ENCODE measurements around the gene HDAC2. TPM values are rescaled to one million over a fixed set of nuclear protein-coding genes. Genes with fewer than 3 reads are reported as not detected.
A peak's percentile ranks its signal among the peaks of the same experiment; 100 is the strongest.
"Not testable (repeated sequence)": the region's sequence is repeated elsewhere in the genome, so short reads cannot be mapped to it uniquely, and the experiment has no call there.

The HDAC2 gene
- polyA plus RNA-seq, 1 donor: 133 TPM

DNA sequence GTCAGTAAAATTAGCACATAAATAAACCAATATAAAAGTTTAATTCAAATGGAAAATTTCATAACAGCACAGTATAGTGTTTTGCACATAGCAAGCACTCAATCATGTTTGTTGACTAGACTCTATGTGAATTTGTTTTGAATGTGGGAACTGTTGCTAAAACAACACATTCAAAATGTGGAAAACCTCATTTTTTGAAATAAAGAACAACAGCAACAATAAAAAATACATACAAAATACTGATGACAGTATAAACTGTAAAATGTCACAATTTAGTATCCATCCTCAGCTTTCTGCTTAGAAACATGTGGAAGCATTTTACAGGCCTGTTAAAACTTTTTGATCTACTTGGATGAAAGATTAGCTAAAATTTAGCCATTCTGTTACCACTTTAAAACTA, 47.4 kb downstream of the HDAC2 start:
- Histone ChIP-seq H3K27me3 (ENCODE audit: control insufficient read depth, insufficient read depth, low read length) (no peaks in the 10 kb centered on the region), H3K27ac (ENCODE audit: low read length) (no peak overlapping the region), H3K4me3 (ENCODE audit: low read length) (no peak overlapping the region), H3K36me3 (ENCODE audit: control insufficient read depth, insufficient read depth, low read length) (no peaks in the 10 kb centered on the region), H3K4me1 (ENCODE audit: control insufficient read depth, insufficient read depth, low read length) (no peaks in the 10 kb centered on the region), H3K9me3 (ENCODE audit: control insufficient read depth, low read depth, low read length) (no peaks in the 10 kb centered on the region)
- no peak for DNase-seq

DNA sequence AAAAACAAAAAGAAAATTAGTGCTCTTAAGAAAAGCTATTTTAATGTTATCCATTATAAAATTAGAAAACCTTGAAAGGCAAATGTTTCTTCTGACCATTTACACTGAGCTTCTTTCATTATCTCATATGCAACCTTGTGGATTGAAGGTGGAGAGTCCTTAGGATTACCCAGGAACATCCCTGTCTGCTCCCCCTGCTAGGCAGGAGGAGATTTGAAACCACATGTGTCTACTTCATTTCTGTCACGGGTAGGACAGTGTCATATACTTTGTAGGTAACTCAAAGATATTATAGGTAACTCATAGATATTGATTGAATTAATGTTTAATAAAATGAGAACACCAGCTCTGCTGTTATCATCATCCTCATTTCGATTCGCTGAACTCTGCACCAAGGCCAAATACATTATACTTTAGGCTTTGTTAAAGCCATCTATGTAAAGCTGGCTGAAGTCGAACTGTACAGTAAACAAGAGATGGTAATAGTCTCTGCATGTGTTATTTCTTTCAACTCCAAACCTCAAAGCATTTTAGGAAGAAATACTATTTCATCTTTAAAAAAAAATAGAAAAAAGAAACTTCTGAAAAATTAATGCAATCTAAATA, 49.5 kb downstream of the HDAC2 start:
- no peaks in the 10 kb centered on the region for H3K9me3 ChIP-seq (ENCODE audit: control insufficient read depth, low read depth, low read length)
- DNase-seq: no peak
- H3K27me3 ChIP-seq (ENCODE audit: control insufficient read depth, insufficient read depth, low read length): no peaks in the 10 kb centered on the region
- H3K4me1 ChIP-seq (ENCODE audit: control insufficient read depth, insufficient read depth, low read length): no peaks in the 10 kb centered on the region
- H3K36me3 ChIP-seq (ENCODE audit: control insufficient read depth, insufficient read depth, low read length): no peaks in the 10 kb centered on the region
- H3K4me3 ChIP-seq (ENCODE audit: low read length): no peak overlapping the region
- WGBS (ENCODE audit: insufficient coverage, low lambda C conversion rate): 88% methylated on average over 2 of the region's 4 CpGs
- no peak overlapping the region for H3K27ac ChIP-seq (ENCODE audit: low read length)

DNA sequence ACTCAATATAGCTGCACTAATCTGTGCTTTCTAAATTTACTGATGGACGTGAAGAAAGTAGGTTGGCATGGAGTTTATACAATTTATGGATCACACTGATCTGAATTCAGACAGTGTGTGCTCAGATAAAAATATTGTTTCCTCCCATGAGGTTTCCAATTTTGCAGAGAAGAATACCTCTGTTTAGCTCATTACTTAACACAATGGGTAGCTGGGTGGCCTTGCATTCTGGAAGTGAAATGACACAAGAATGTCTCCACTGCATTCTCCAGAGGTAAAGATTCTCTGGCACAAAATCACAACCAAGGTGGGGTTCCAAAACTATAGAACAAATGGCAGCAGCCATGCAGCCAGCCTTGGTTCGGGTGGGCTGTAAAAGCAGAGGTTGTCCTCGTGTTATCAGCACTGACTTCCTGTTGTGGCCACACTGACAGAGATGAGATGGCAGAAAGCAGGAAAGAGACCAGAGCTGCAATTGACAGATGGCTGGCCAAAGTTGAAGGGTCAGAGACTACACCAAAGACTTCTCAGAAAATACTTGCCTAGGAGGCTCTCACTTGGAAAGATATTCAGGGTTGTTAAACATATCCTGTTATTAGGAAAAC, 50.2 kb downstream of the HDAC2 start:
- WGBS (ENCODE audit: insufficient coverage, low lambda C conversion rate): 83% methylated on average over 1 of the region's 3 CpGs
- peak; percentile 2 to 28 for DNase-seq
- no peaks in the 10 kb centered on the region for H3K36me3 ChIP-seq (ENCODE audit: control insufficient read depth, insufficient read depth, low read length)

DNA sequence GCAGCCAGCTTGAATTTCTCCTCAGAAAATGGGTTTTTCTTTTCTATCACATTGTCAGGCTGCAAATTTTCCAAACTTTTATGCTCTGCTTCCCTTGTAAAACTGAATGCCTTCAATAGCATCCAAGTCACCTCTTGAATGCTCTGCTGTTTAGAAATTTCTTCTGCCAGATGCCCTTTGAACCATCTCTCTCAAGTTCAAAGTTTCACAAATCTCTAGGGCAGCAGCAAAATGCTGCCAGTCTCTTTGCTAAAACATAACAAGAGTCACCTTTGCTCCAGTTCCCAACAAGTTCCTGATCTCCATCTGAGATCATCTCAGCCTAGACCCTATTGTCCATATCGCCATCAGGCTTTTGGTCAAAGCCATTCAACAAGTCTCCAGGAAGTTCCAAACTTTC, 60.7 kb downstream of the HDAC2 start:
- not testable (repeated sequence) for H3K27ac ChIP-seq (ENCODE audit: low read length); H3K36me3 ChIP-seq (ENCODE audit: control insufficient read depth, insufficient read depth, low read length); H3K4me3 ChIP-seq (ENCODE audit: low read length); H3K9me3 ChIP-seq (ENCODE audit: control insufficient read depth, low read depth, low read length); DNase-seq; H3K4me1 ChIP-seq (ENCODE audit: control insufficient read depth, insufficient read depth, low read length); H3K27me3 ChIP-seq (ENCODE audit: control insufficient read depth, insufficient read depth, low read length)
- no CpG with 5 or more reads among the region's 1 CpG for WGBS (ENCODE audit: insufficient coverage, low lambda C conversion rate)

More for the DNA sequence above, 50.2 kb downstream of the HDAC2 start:
- no peaks in the 10 kb centered on the region for H3K27me3 ChIP-seq (ENCODE audit: control insufficient read depth, insufficient read depth, low read length)
- no peak overlapping the region for H3K27ac ChIP-seq (ENCODE audit: low read length)
- H3K4me3 ChIP-seq (ENCODE audit: low read length): no peak overlapping the region
- H3K9me3 ChIP-seq (ENCODE audit: control insufficient read depth, low read depth, low read length): no peaks in the 10 kb centered on the region
- no peaks in the 10 kb centered on the region for H3K4me1 ChIP-seq (ENCODE audit: control insufficient read depth, insufficient read depth, low read length)

DNA sequence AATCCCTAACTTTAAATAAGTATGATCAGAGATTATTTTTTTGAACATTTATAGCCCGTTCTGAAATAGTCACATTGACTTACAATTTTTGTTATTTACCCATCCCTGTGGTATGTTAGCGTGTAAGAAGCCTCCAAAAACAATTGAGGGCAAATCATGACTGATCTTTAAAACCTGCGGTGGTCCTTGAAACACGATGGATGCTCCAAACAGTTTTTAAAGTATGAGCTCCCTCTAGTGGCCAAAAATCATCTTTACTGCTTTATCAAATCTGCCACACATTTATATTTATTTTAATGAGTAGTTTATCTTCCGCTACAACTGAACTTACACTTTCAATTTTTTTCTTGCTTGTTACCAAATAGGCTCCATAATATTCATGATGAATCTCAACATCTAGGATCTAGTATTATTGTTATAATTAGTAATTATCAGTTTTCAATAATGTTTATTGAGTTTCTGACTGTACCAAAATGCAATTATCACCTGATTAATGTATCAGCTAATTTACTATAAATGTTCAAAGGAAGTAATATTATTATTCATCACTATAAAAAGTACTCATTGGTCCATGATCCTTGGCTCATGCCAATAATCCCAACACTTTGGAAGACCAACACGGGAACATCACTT, 61.6 kb downstream of the HDAC2 start:
- Histone ChIP-seq H3K27me3 (ENCODE audit: control insufficient read depth, insufficient read depth, low read length) (no peaks in the 10 kb centered on the region), H3K4me3 (ENCODE audit: low read length) (no peak overlapping the region), H3K9me3 (ENCODE audit: control insufficient read depth, low read depth, low read length) (no peaks in the 10 kb centered on the region), H3K36me3 (ENCODE audit: control insufficient read depth, insufficient read depth, low read length) (no peaks in the 10 kb centered on the region), H3K27ac (ENCODE audit: low read length) (no peak overlapping the region), H3K4me1 (ENCODE audit: control insufficient read depth, insufficient read depth, low read length) (peaks cover 1% of the 10 kb centered on the region)
- DNase-seq: peak; percentile 20 to 37
- WGBS (ENCODE audit: insufficient coverage, low lambda C conversion rate): 60% methylated on average over 2 of the region's 6 CpGs

DNA sequence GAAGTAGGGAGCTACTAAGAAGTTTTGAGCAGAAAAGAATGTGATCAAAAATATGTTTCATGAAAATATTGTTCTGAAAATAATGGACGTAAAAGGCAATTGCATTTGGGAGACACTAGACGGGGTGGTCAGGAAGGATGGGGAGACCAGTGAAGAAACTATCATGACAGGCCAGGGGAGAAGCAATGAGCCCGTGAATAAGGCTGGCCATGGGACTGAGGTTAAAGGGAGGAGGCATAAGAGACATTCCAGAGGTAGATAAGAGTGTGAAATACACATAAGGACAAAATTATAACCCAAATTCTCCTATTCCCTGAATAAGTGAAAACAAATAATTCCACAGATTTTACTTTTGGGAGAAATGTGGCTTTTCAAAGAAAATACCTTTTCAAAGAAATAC, 62.1 kb downstream of the HDAC2 start:
- Histone ChIP-seq H3K4me3 (ENCODE audit: low read length) (no peak overlapping the region), H3K36me3 (ENCODE audit: control insufficient read depth, insufficient read depth, low read length) (no peaks in the 10 kb centered on the region), H3K9me3 (ENCODE audit: control insufficient read depth, low read depth, low read length) (no peaks in the 10 kb centered on the region), H3K27ac (ENCODE audit: low read length) (no peak overlapping the region), H3K27me3 (ENCODE audit: control insufficient read depth, insufficient read depth, low read length) (no peaks in the 10 kb centered on the region), H3K4me1 (ENCODE audit: control insufficient read depth, insufficient read depth, low read length) (peaks cover 3% of the 10 kb centered on the region)
- no peak for DNase-seq
- 100% methylated on average over 1 of the region's 3 CpGs for WGBS (ENCODE audit: insufficient coverage, low lambda C conversion rate)

DNA sequence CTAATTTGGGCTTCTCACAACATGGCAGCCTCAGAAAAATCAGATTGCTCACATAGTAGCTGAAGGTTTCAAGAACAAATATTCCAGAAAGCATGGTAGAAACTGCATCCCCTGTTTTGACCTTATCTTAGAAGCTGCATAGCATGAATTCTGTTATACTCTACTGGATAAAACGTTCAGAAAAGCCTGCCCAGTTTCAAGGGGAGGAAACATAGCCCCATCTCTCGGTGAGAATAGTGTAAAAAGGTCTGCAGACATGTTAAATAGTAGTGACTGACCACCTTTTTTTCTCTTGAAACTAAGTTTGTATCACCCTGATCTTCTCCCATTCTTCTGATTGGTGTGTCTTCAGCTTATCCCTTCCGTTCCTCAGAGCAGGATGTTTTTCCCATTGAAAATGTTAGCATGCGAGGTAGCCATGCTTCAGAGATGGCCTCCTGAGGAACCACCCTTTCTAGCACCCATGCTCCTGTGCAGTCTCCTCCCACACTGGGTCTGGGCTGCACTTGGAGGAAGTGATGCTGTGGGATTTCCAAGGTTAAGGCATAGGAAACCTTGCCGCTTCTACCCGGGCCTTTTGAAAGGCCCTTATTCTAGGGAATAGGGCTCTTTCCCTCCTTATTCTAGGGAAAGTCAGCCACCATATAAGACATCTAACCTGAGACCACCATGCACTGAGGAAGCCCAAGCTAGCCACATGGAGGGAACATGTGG, 63.7 kb downstream of the HDAC2 start:
- Histone ChIP-seq H3K27ac (ENCODE audit: low read length) (no peak overlapping the region), H3K36me3 (ENCODE audit: control insufficient read depth, insufficient read depth, low read length) (no peaks in the 10 kb centered on the region), H3K4me1 (ENCODE audit: control insufficient read depth, insufficient read depth, low read length) (peaks cover 3% of the 10 kb centered on the region), H3K27me3 (ENCODE audit: control insufficient read depth, insufficient read depth, low read length) (no peaks in the 10 kb centered on the region), H3K9me3 (ENCODE audit: control insufficient read depth, low read depth, low read length) (no peaks in the 10 kb centered on the region), H3K4me3 (ENCODE audit: low read length) (no peak overlapping the region)
- 100% methylated on average over 1 of the region's 6 CpGs for WGBS (ENCODE audit: insufficient coverage, low lambda C conversion rate)
- no peak for DNase-seq

DNA sequence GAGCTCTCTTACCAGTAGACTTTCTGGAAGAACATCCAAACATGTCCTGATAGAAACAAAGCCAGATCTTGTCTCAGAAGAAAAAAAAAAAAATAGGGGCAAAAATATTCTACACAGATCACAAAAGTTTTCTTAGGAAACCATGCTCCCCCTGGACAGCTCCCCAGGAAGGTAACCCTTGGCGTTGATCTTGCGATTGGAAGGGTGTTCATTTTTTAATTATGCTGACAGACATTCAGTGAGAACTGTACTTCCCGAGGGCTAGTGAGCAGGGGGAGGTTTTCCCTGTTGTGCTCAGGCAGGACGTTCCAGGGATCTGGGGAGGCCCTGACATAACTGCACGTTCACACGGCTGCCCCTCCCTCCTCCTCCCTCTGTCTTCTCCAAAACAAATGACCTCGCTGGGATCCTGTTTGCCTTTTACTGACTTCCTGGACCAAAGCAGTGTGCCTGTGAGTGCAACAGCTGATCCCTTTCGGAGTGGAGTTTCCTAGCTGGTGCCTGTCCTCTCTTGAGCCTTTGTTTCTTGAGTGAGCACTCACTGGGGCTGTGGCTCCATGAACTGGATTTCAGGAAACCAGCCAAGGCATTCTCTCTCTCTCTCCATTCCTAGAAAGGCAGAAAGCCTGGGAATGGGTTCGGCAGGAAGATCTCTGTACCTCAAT, 67.2 kb downstream of the HDAC2 start:
- Histone ChIP-seq H3K27me3 (ENCODE audit: control insufficient read depth, insufficient read depth, low read length) (no peaks in the 10 kb centered on the region), H3K4me3 (ENCODE audit: low read length) (no peak overlapping the region), H3K9me3 (ENCODE audit: control insufficient read depth, low read depth, low read length) (no peaks in the 10 kb centered on the region), H3K36me3 (ENCODE audit: control insufficient read depth, insufficient read depth, low read length) (no peaks in the 10 kb centered on the region), H3K27ac (ENCODE audit: low read length) (peak overlapping the region; percentile 35), H3K4me1 (ENCODE audit: control insufficient read depth, insufficient read depth, low read length) (peaks cover 3% of the 10 kb centered on the region)
- no CpG with 5 or more reads among the region's 9 CpGs for WGBS (ENCODE audit: insufficient coverage, low lambda C conversion rate)
- peak; percentile 41 for DNase-seq

DNA sequence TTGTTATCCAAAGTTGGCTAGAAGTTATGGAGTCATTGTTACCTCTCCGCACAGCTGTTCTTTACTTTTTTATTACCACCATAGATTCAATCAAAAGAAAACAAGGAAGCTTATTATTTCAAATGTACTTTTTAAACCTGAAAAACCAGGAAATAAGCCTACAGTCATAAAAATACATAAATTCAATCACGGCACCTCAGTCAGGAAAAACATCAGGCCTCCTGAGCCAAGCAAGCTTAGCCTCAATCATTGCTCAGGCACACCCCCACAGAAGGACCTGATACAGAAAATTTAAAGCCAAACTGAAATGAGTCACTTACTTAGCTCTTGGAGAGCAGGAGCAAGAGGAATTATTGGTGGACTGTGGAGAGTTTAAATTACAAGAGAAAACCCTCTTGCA, 69.5 kb downstream of the HDAC2 start:
- H3K4me3 ChIP-seq (ENCODE audit: low read length): no peak overlapping the region
- WGBS (ENCODE audit: insufficient coverage, low lambda C conversion rate): 90% methylated on average over 2 of the region's 2 CpGs
- H3K9me3 ChIP-seq (ENCODE audit: control insufficient read depth, low read depth, low read length): no peaks in the 10 kb centered on the region
- no peaks in the 10 kb centered on the region for H3K36me3 ChIP-seq (ENCODE audit: control insufficient read depth, insufficient read depth, low read length)
- no peaks in the 10 kb centered on the region for H3K27me3 ChIP-seq (ENCODE audit: control insufficient read depth, insufficient read depth, low read length)
- DNase-seq: no peak
- no peak overlapping the region for H3K27ac ChIP-seq (ENCODE audit: low read length)
- peaks cover 3% of the 10 kb centered on the region for H3K4me1 ChIP-seq (ENCODE audit: control insufficient read depth, insufficient read depth, low read length)
